ENCODE results near the gene TTC32.

Gene TTC32

GRCh38 chr2:19850056-19851050 is 51.4 kb downstream of the TTC32 start:
- DNase-seq (ENCODE audit: low read depth in 2 of 2): no peak

- no peak for DNase-seq (ENCODE audit: low read depth in 2 of 2)
Observed at GRCh38 chr2:19848952-19849351, 52.8 kb downstream of the TTC32 start.

- DNase-seq (ENCODE audit: low read depth in 2 of 2): no peak
Observed at GRCh38 chr2:19848029-19848750, 53.6 kb downstream of the TTC32 start.

- DNase-seq (ENCODE audit: low read depth in 2 of 2): no peak
Observed at GRCh38 chr2:19847486-19847885, 54.3 kb downstream of the TTC32 start.
